MCF 10A (cell line): ENCODE data around the gene MPDU1. TPM values are rescaled to one million over a fixed set of nuclear protein-coding genes. Genes with fewer than 3 reads are reported as not detected.

ENCODE experiments used
- BruUV-seq: library from RNA; stranded (reverse); fragments of 400-500 nt; replicated peaks from 2 replicates; lab custom pipeline; 2021; lab: Mats Ljungman, UMichigan
- CTCF ChIA-PET: fragments of 300-600 bp; sonication (Branson Sonifier 250); formaldehyde crosslinking; extraction: SDS; loops from one replicate; lab custom pipeline; 2021; ENCODE audit warnings: antibody characterized with exemption, inconsistent platforms; lab: Yijun Ruan, JAX
- POLR2A ChIA-PET: fragments of 300-600, 350-650 bp; sonication (Branson Sonifier 250); formaldehyde crosslinking; extraction: SDS; loops from one replicate; lab custom pipeline; 2020; ENCODE audit warnings: antibody characterized with exemption, inconsistent platforms; lab: Yijun Ruan, JAX
- DNase-seq: peaks from one replicate; pipeline ENCODE4 v3.0.0-alpha.2; 2018; ENCODE audit not compliant: unreplicated experiment
- H3K27ac Mint-ChIP-seq: one replicate; pipeline ENCODE4 v1.8.0; 2022; ENCODE audit warnings: mild to moderate bottlenecking, low read depth, mixed read lengths; ENCODE audit not compliant: unreplicated experiment
- H3K27me3 Mint-ChIP-seq: one replicate; pipeline ENCODE4 v1.8.0; 2022; ENCODE audit warnings: mixed read lengths; ENCODE audit not compliant: insufficient read depth, unreplicated experiment
- H3K36me3 Mint-ChIP-seq: one replicate; pipeline ENCODE4 v1.8.0; 2022; ENCODE audit warnings: mild to moderate bottlenecking, moderate library complexity, mixed read lengths; ENCODE audit not compliant: insufficient read depth, unreplicated experiment
- H3K4me1 Mint-ChIP-seq: one replicate; pipeline ENCODE4 v1.8.0; 2022; ENCODE audit warnings: mixed read lengths; ENCODE audit not compliant: insufficient read depth, unreplicated experiment
- H3K4me3 Mint-ChIP-seq: one replicate; pipeline ENCODE4 v1.8.0; 2022; ENCODE audit warnings: mild to moderate bottlenecking, moderate library complexity, mixed read lengths; ENCODE audit not compliant: unreplicated experiment
- H3K9me3 Mint-ChIP-seq: one replicate; pipeline ENCODE4 v1.8.0; 2022; ENCODE audit warnings: mixed read lengths; ENCODE audit not compliant: unreplicated experiment
- CTCF ChIP-seq: fragments of 200-600 bp; IDR thresholded peaks from one replicate; pipeline ENCODE4 v1.8.0; 2022; ENCODE audit warnings: antibody characterized with exemption, mild to moderate bottlenecking; ENCODE audit not compliant: unreplicated experiment
- intact Hi-C: fragments of 100-400 bp; cut with micrococcal nuclease; formaldehyde crosslinking; loops from 2 replicates; pipeline ENCODE4 v1.14.1; 2022
- total RNA-seq: library from RNA; stranded (reverse); gene quantifications from 2 replicates; pipeline ENCODE4 v1.2.3, GENCODE V29; 2022

MPDU1 gene
- total RNA-seq, 1 experiment from 2014 or later, result 56.5 TPM

GRCh38 chr17:7573324-7574080 lies 10.2 kb upstream of the MPDU1 start:
- H3K27me3 Mint-ChIP-seq, result no peaks in the 10 kb centered on the region
- intact Hi-C loops, result loop anchor here (5.0 kb wide), 1 partner anchor 114 kb away; the partner anchor contains the start of genes TP53 and WRAP53
- CTCF ChIA-PET, result interaction anchor here (0.6 to 4.1 kb wide), 7 partner anchors 11 to 137 kb away, joined by 3 to 20 read pairs (median 7); partner anchors contain the start of genes MPDU1, SOX15 and TP53
- peak overlapping the region; percentile 99 for H3K27ac Mint-ChIP-seq
- H3K4me1 Mint-ChIP-seq, result peaks cover 15% of the 10 kb centered on the region
- POLR2A ChIA-PET, result interaction anchor here (0.6 to 13.7 kb wide), 19 partner anchors 13 to 651 kb away, joined by 3 to 294 read pairs (median 4); partner anchors contain the start of genes CTDNEP1, FXR2, GPS2 and MPDU1
- DNase-seq, result peak; percentile 84
- peaks cover 89% of the 10 kb centered on the region for H3K36me3 Mint-ChIP-seq
- BruUV-seq, result no TSS peak
- peak overlapping the region; percentile 90 for H3K4me3 Mint-ChIP-seq
- TF ChIP-seq CTCF, result no peak
- no peaks in the 10 kb centered on the region for H3K9me3 Mint-ChIP-seq

GRCh38 chr17:7574176-7574953 lies 9.3 kb upstream of the MPDU1 start:
- H3K4me3 Mint-ChIP-seq, result peak overlapping the region; percentile 90
- H3K9me3 Mint-ChIP-seq, result no peaks in the 10 kb centered on the region
- peaks cover 24% of the 10 kb centered on the region for H3K4me1 Mint-ChIP-seq
- TSS peak; percentile 9 for BruUV-seq
- no peaks in the 10 kb centered on the region for H3K27me3 Mint-ChIP-seq
- intact Hi-C loops, result loop anchor here (5.0 kb wide), 1 partner anchor 113 kb away; the partner anchor contains the start of genes TP53 and WRAP53
- CTCF ChIA-PET, result interaction anchor here (0.6 to 4.1 kb wide), 8 partner anchors 10 to 138 kb away, joined by 3 to 20 read pairs (median 6); partner anchors contain the start of genes MPDU1, SOX15 and TP53
- no peak for TF ChIP-seq CTCF
- H3K27ac Mint-ChIP-seq, result no peak overlapping the region
- DNase-seq, result no peak
- H3K36me3 Mint-ChIP-seq, result peaks cover 90% of the 10 kb centered on the region
- POLR2A ChIA-PET, result interaction anchor here (0.6 to 13.7 kb wide), 17 partner anchors 14 to 650 kb away, joined by 3 to 294 read pairs (median 4); partner anchors contain the start of genes FXR2, GPS2, MPDU1 and POLR2A

GRCh38 chr17:7575481-7575883 lies 8.2 kb upstream of the MPDU1 start:
- H3K9me3 Mint-ChIP-seq, result no peaks in the 10 kb centered on the region
- peaks cover 34% of the 10 kb centered on the region for H3K4me1 Mint-ChIP-seq
- POLR2A ChIA-PET, result interaction anchor here (0.6 to 13.7 kb wide), 10 partner anchors 10 to 354 kb away, joined by 3 to 294 read pairs (median 5); partner anchors contain the start of genes FXR2, MPDU1, PHF23 and SENP3
- CTCF ChIA-PET, result interaction anchor here (0.6 to 6.4 kb wide), 7 partner anchors 9 to 365 kb away, joined by 3 to 59 read pairs (median 7); partner anchors contain the start of genes MPDU1, SOX15 and TP53
- BruUV-seq, result no TSS peak
- no peaks in the 10 kb centered on the region for H3K27me3 Mint-ChIP-seq
- no peak for DNase-seq
- H3K4me3 Mint-ChIP-seq, result peak overlapping the region; percentile 90
- intact Hi-C loops, result no loop called here
- TF ChIP-seq CTCF, result no peak
- peaks cover 94% of the 10 kb centered on the region for H3K36me3 Mint-ChIP-seq
- H3K27ac Mint-ChIP-seq, result peak overlapping the region; percentile 9
